Measurements from ENCODE around the gene GOLT1A. TPM values are rescaled to one million over a fixed set of nuclear protein-coding genes. Genes with fewer than 3 reads are reported as not detected.

GOLT1A gene
- total RNA-seq, 3 donors from 2014 or later, result 2.5 to 11.4 (median 3.9) TPM

GRCh38 chr1:204176049-204176448 lies 37.7 kb downstream of the GOLT1A start:
- intact Hi-C loops (cut with DNase I, micrococcal nuclease), result no loop called here
- no peak for ATAC-seq

GRCh38 chr1:204174958-204175357 lies 38.8 kb downstream of the GOLT1A start:
- H3K4me3 ChIP-seq, result no peak overlapping the region
- H3K9me3 ChIP-seq, result peaks cover 6% of the 10 kb centered on the region
- ATAC-seq (no peak), DNase-seq (no peak)
- intact Hi-C loops (cut with DNase I, micrococcal nuclease), result no loop called here
- no peaks in the 10 kb centered on the region for H3K4me1 ChIP-seq (ENCODE audit: low read depth)
- H3K36me3 ChIP-seq (ENCODE audit: low read depth), result no peaks in the 10 kb centered on the region
- TF ChIP-seq, protein P1, sequence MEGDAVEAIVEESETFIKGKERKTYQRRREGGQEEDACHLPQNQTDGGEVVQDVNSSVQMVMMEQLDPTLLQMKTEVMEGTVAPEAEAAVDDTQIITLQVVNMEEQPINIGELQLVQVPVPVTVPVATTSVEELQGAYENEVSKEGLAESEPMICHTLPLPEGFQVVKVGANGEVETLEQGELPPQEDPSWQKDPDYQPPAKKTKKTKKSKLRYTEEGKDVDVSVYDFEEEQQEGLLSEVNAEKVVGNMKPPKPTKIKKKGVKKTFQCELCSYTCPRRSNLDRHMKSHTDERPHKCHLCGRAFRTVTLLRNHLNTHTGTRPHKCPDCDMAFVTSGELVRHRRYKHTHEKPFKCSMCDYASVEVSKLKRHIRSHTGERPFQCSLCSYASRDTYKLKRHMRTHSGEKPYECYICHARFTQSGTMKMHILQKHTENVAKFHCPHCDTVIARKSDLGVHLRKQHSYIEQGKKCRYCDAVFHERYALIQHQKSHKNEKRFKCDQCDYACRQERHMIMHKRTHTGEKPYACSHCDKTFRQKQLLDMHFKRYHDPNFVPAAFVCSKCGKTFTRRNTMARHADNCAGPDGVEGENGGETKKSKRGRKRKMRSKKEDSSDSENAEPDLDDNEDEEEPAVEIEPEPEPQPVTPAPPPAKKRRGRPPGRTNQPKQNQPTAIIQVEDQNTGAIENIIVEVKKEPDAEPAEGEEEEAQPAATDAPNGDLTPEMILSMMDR (IDR thresholded peaks at IDR 0.05), result no peak

More at GRCh38 chr1:204176049-204176448, 37.7 kb downstream of the GOLT1A start:
- Histone ChIP-seq H3K36me3 (ENCODE audit: low read depth) (no peaks in the 10 kb centered on the region), H3K4me3 (no peak overlapping the region), H3K4me1 (ENCODE audit: low read depth) (no peaks in the 10 kb centered on the region), H3K9me3 (no peaks in the 10 kb centered on the region)
- TF ChIP-seq, protein P1 (IDR thresholded peaks at IDR 0.05), result no peak
- DNase-seq, result no peak

DNA sequence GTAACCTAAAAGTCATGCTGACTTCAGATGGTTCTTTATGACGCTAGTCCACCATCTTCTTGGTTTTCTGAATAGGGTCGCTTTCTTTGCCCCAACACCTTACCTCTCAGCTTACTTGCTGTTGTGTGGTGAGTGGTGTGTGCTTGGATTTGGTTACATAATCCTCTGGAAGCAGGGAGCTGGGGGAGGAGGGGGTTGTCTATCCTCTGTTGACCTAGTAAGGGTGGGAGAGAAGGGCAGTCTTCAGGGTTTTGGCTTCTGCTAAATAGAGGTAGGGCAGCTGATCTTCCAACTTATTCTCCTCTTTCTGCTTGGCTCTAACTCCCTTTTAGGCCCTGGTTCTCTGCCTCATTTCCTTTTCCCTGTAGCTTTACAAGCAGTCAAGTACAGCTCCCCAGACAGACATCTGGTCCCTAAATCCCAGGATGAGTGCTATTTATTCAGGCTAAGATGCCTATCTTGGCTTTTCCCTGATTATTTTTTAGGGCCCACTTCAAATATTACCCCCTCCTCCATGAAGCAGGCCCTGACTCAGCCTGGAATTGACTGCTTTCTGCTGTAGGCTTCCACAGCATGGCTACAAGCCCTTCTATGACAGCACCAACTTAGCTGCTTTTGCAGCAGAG lies 41.3 kb downstream of the GOLT1A start:
- ATAC-seq, result no peak
- TF ChIP-seq, protein P1 (IDR thresholded peaks at IDR 0.05), result no peak
- peaks cover 6% of the 10 kb centered on the region for H3K9me3 ChIP-seq
- DNase-seq, result no peak
- H3K36me3 ChIP-seq (ENCODE audit: low read depth), result no peaks in the 10 kb centered on the region
- H3K4me1 ChIP-seq (ENCODE audit: low read depth), result no peaks in the 10 kb centered on the region
- no peak overlapping the region for H3K4me3 ChIP-seq
- intact Hi-C loops (cut with DNase I, micrococcal nuclease), result no loop called here

- Histone ChIP-seq H3K4me1 (ENCODE audit: low read depth) (no peaks in the 10 kb centered on the region), H3K4me3 (no peak overlapping the region), H3K9me3 (peaks cover 6% of the 10 kb centered on the region), H3K36me3 (ENCODE audit: low read depth) (no peaks in the 10 kb centered on the region)
- intact Hi-C loops (cut with DNase I, micrococcal nuclease), result no loop called here
- ATAC-seq, result no peak
- DNase-seq, result no peak
- TF ChIP-seq, protein P1 (IDR thresholded peaks at IDR 0.05), result no peak
Measured at GRCh38 chr1:204171751-204172178, 42.0 kb downstream of the GOLT1A start.

GRCh38 chr1:204170494-204171155 lies 43.2 kb downstream of the GOLT1A start:
- ATAC-seq (no peak), DNase-seq (no peak)
- intact Hi-C loops (cut with DNase I, micrococcal nuclease), result no loop called here
- no peaks in the 10 kb centered on the region for H3K36me3 ChIP-seq (ENCODE audit: low read depth)
- TF ChIP-seq, protein P1 (IDR thresholded peaks at IDR 0.05), result no peak
- no peak overlapping the region for H3K4me3 ChIP-seq
- peaks cover 6% of the 10 kb centered on the region for H3K9me3 ChIP-seq
- H3K4me1 ChIP-seq (ENCODE audit: low read depth), result no peaks in the 10 kb centered on the region
